B cell (primary cell): ENCODE results near the gene TRNAU1AP.
A peak's percentile ranks its signal among the peaks of the same experiment; 100 is the strongest.

Experiments
- EZH2 ChIP-seq: IDR thresholded peaks from 2 replicates; pipeline ENCODE4 v1.6.1; 2012; ENCODE audit warnings: borderline replicate concordance, low read depth, mild to moderate bottlenecking, moderate library complexity, low read length; ENCODE audit not compliant: insufficient read depth, poor library complexity, severe bottlenecking
- TF ChIP-seq, protein P1 (sequence below): fragments of 200-600 bp; IDR thresholded peaks from one replicate; pipeline ENCODE4 v1.8.0; 2022; ENCODE audit warnings: antibody characterized with exemption, mild to moderate bottlenecking

DNA sequence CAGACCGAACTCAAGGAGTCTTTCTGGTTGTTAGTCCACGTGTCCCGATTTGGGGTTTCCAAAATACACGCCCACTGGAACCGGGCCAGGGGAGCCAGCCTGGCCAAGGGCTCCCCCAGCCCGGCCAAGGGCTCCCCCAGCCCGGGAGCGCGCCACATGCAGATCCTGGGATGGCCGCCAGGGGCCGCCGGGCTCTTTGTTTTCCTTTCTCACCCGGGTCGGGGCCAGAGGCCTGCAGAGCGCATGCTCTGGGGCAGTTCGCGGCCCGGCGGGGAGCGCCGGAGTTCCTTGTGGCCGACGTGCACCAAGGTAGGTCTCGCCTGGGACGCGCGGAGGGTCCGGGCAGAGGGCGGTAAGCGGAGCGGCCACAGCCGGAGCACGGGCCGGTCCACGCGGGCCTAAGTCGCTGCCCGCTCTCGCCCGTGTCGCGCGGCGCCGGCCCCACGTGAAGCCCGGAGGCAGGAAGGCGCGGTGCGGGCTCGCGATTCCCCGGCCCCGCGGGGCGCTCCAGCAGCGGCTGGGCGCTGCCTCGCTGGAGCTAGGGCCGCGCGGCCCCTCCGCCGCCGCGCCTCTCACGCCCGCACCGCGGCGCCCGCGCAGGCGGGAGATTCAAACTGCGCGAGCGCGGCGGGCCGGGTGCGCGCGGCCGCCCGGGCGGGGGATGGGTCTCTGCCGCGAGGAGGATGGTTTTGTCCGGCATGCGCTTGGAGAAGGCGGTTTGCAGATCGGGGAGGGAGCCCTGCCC lies 34.7 kb upstream of the TRNAU1AP start:
- TF ChIP-seq, protein P1, sequence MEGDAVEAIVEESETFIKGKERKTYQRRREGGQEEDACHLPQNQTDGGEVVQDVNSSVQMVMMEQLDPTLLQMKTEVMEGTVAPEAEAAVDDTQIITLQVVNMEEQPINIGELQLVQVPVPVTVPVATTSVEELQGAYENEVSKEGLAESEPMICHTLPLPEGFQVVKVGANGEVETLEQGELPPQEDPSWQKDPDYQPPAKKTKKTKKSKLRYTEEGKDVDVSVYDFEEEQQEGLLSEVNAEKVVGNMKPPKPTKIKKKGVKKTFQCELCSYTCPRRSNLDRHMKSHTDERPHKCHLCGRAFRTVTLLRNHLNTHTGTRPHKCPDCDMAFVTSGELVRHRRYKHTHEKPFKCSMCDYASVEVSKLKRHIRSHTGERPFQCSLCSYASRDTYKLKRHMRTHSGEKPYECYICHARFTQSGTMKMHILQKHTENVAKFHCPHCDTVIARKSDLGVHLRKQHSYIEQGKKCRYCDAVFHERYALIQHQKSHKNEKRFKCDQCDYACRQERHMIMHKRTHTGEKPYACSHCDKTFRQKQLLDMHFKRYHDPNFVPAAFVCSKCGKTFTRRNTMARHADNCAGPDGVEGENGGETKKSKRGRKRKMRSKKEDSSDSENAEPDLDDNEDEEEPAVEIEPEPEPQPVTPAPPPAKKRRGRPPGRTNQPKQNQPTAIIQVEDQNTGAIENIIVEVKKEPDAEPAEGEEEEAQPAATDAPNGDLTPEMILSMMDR: peak; percentile 98
- TF ChIP-seq EZH2: no peak
